K562 (cell line): ENCODE results near the gene PCDH9. TPM values are rescaled to one million over a fixed set of nuclear protein-coding genes. Genes with fewer than 3 reads are reported as not detected.

Experiments used
- ATAC-seq: fragments of 200-7000 bp; cut with Tn5 transposase; 3 replicates; pipeline ENCODE4 v1.9.1; 2020; ENCODE audit warnings: moderate library complexity
- BruUV-seq: library from RNA; stranded (reverse); fragments of 400-500 nt; replicated peaks from 2 replicates; lab custom pipeline; 2021; lab: Mats Ljungman, UMichigan
- CTCF ChIA-PET: fragments of 300-600 bp; formaldehyde crosslinking; extraction: SDS; loops from one replicate; lab custom pipeline; 2021; ENCODE audit warnings: low intra/inter-chr PET ratio; lab: Yijun Ruan, JAX
- POLR2A ChIA-PET: fragments of 300-600, 350-650 bp; sonication (Branson Sonifier 250); formaldehyde crosslinking; extraction: SDS; loops from one replicate; lab custom pipeline; 2021; ENCODE audit warnings: antibody characterized with exemption, inconsistent platforms; lab: Yijun Ruan, JAX
- DNase-seq, 4 experiments: peaks; one replicate each; pipeline versions ENCODE4 v3.0.0 to v3.0.0-alpha.2; 2011 to 2018; ENCODE audit warnings: low spot score in 3 of 4, mixed read lengths in 3 of 4; ENCODE audit errors: extremely low read depth in 1 of 4
- FAIRE-seq: peaks from 2 replicates; lab custom pipeline; 2011; peaks lifted over from hg19 to GRCh38; lab: Jason Lieb, UNC
- H2AFZ ChIP-seq: 2 replicates; pipeline ENCODE4 v1.6.0; 2011; ENCODE audit warnings: low read depth, low read length, control low read depth, inconsistent platforms
- H3K27ac ChIP-seq: fragments of 200-600 bp; 3 replicates; pipeline ENCODE4 v1.8.0; 2011; ENCODE audit warnings: low read depth, mild to moderate bottlenecking, control low read depth, inconsistent platforms, low read length, moderate library complexity, mixed read lengths; ENCODE audit errors: extremely low read depth
- H3K27me3 ChIP-seq, 2 experiments: fragments of 300-600 bp in 1 of 2; 2 replicates in 1 of 2; 3 replicates in 1 of 2; pipeline versions ENCODE4 v1.6.0 to v1.8.0; 2011; ENCODE audit warnings: inconsistent platforms in 2 of 2, low read length in 2 of 2, mild to moderate bottlenecking in 1 of 2, mixed read lengths in 1 of 2, moderate library complexity in 1 of 2; ENCODE audit not compliant: control insufficient read depth in 2 of 2, insufficient read depth in 2 of 2
- H3K36me3 ChIP-seq: fragments of 300-600 bp; 3 replicates; pipeline ENCODE4 v1.8.0; 2011; ENCODE audit warnings: mild to moderate bottlenecking, low read length, inconsistent platforms; ENCODE audit not compliant: control insufficient read depth, insufficient read depth
- H3K4me1 ChIP-seq, 2 experiments: fragments of 200-600 bp in 1 of 2; replicated peaks in 1 of 2; 2 replicates in 1 of 2; 3 replicates in 1 of 2; pipeline versions ENCODE4 v1.5.1 to v1.8.0; 2011; ENCODE audit warnings: inconsistent platforms in 2 of 2, low read length in 2 of 2, mild to moderate bottlenecking in 1 of 2, mixed read lengths in 1 of 2, moderate library complexity in 1 of 2; ENCODE audit not compliant: control insufficient read depth in 2 of 2, insufficient read depth in 2 of 2
- H3K4me2 ChIP-seq: 2 replicates; pipeline ENCODE4 v1.6.1; 2011; ENCODE audit warnings: low read length, control low read depth, inconsistent platforms, mixed read lengths; ENCODE audit not compliant: insufficient read depth
- H3K4me3 ChIP-seq: fragments of 200-600 bp; sonication (generic), shearing (Covaris generic); 2 replicates; pipeline ENCODE4 v1.5.1; 2016; ENCODE audit warnings: control low read depth, inconsistent platforms
- H3K79me2 ChIP-seq: fragments of 200-600 bp; 3 replicates; pipeline ENCODE4 v1.8.0; 2011; ENCODE audit warnings: low read length, inconsistent platforms; ENCODE audit not compliant: control insufficient read depth, insufficient read depth
- H3K9ac ChIP-seq, 2 experiments: 2 replicates each; pipeline versions ENCODE4 v1.6.0 to v1.6.1; 2011; ENCODE audit warnings: low read depth in 2 of 2, low read length in 2 of 2, control low read depth in 1 of 2, inconsistent platforms in 1 of 2, mild to moderate bottlenecking in 1 of 2, mixed read lengths in 1 of 2; ENCODE audit not compliant: insufficient read depth in 1 of 2
- H3K9me1 ChIP-seq: one replicate; pipeline ENCODE4 v1.6.0; 2011; ENCODE audit warnings: inconsistent platforms, mild to moderate bottlenecking, low read length, moderate library complexity; ENCODE audit not compliant: control insufficient read depth, insufficient read depth
- H3K9me3 ChIP-seq: replicated peaks from 2 replicates; pipeline ENCODE4 v1.5.1; 2011; ENCODE audit warnings: low read depth, low read length, inconsistent platforms; ENCODE audit not compliant: control insufficient read depth, insufficient read depth
- H4K20me1 ChIP-seq: replicated peaks from 2 replicates; pipeline ENCODE4 v1.6.1; 2011; ENCODE audit warnings: low read length, inconsistent platforms, mixed read lengths; ENCODE audit not compliant: control insufficient read depth, insufficient read depth
- TFE3 ChIP-seq: fragments of 450-650 bp; formaldehyde crosslinking; IDR thresholded peaks from 2 replicates; pipeline ENCODE4 v1.4.0; 2020; ENCODE audit warnings: mild to moderate bottlenecking, mixed read lengths
- ZKSCAN8 ChIP-seq: fragments of 200-800 bp; sonication (Bioruptor generic); IDR thresholded peaks from 2 replicates; pipeline ENCODE4 v1.6.1; 2016; ENCODE audit warnings: missing genetic modification characterization, missing compliant biosample characterization
- in situ Hi-C: fragments of 300-500 bp; cut with MboI; formaldehyde crosslinking; loops from 4 replicates; pipeline ENCODE4 v1.15.0; 2018; ENCODE audit warnings: inconsistent platforms, mixed read lengths
- intact Hi-C: fragments of 100-400 bp; cut with micrococcal nuclease; formaldehyde crosslinking; loops from 2 replicates; pipeline ENCODE4 v1.14.2; 2022
- polyA plus RNA-seq, 8 experiments: library from polyadenylated mRNA; depleted of rRNA in 4 of 8; stranded (reverse) in 5 of 8; unstranded in 3 of 8; fragments of >200 nt; fragmentation: Nextera tagmentation in 2 of 8; fragmentation: Illumina TruSeq in 1 of 8; extraction: Ambion mirVana in 2 of 8; extraction: Trizol in 1 of 8; gene quantifications; 2 replicates each; pipeline versions ENCODE4 v1.2.1 to v1.2.3, GENCODE V29; 2011 to 2014; ENCODE audit warnings: inconsistent platforms in 1 of 8, missing spikeins in 1 of 8
- total RNA-seq, 7 experiments: library from RNA; depleted of rRNA in 6 of 7; stranded (reverse); fragments of >200 nt in 6 of 7; fragmentation: Illumina TruSeq in 2 of 7; extraction: Trizol in 2 of 7; gene quantifications; 2 replicates each; pipeline versions ENCODE4 v1.2.1 to v1.2.3, GENCODE V29; 2011 to 2021; ENCODE audit warnings: low replicate concordance in 1 of 7
- TF ChIP-seq, protein P1 (sequence below): fragments of 200-800 bp; sonication (Bioruptor generic); IDR thresholded peaks from 2 replicates; pipeline ENCODE4 v1.6.1; 2017; ENCODE audit warnings: missing genetic modification characterization, missing compliant biosample characterization

Gene PCDH9
- total and polyA plus RNA-seq, 9 of the 15 experiments (the other 6 are each of a cell fraction or from before 2014, with no cell fraction given): 1.1 to 6.7 (median 4.9) TPM

DNA sequence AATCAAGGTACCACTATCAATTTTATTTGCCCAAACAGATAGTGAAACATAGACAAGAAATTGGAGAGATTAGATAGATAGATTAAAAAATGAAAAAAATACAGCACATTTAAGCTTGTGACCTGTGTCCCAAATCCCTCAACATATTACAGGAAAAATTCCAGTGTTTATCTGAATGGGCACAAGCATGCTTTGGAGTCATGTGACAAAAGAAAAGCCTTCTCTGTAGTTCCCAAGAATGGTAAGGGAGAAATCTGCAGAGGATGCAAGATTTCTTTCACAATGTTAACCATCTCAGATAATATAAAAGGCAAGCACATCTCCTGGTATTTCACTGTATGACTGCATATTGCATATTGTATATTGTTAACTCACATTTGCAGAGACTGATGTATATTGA is 168.0 kb downstream of the PCDH9 start:
- no peak overlapping the region for H3K4me3 ChIP-seq

More for the DNA sequence above, 168.0 kb downstream of the PCDH9 start:
- Histone ChIP-seq H3K9me3 (no peaks in the 10 kb centered on the region), H3K4me2 (no peak overlapping the region), H3K9me1 (no peaks in the 10 kb centered on the region), H3K79me2 (no peaks in the 10 kb centered on the region)
- DNase-seq (no peak), FAIRE-seq (no peak)
- intact Hi-C loops: no loop called here
- in situ Hi-C loops: no loop called here
- TF ChIP-seq, protein P1, sequence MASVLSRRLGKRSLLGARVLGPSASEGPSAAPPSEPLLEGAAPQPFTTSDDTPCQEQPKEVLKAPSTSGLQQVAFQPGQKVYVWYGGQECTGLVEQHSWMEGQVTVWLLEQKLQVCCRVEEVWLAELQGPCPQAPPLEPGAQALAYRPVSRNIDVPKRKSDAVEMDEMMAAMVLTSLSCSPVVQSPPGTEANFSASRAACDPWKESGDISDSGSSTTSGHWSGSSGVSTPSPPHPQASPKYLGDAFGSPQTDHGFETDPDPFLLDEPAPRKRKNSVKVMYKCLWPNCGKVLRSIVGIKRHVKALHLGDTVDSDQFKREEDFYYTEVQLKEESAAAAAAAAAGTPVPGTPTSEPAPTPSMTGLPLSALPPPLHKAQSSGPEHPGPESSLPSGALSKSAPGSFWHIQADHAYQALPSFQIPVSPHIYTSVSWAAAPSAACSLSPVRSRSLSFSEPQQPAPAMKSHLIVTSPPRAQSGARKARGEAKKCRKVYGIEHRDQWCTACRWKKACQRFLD: no peak
- TF ChIP-seq ZKSCAN8 (no peak), TFE3 (CRISPR knock-in tag) (0 out of 2 replicates have a peak, but pooled peaks have one; percentile 14)
- TF ChIP-seq, all 486 proteins: peak for 1
- no peaks in the 10 kb centered on the region for H3K27me3 ChIP-seq
- H4K20me1 ChIP-seq: no peaks in the 10 kb centered on the region
- H3K27ac ChIP-seq: no peak overlapping the region
- BruUV-seq: no TSS peak
- no peaks in the 10 kb centered on the region for H3K36me3 ChIP-seq
- ATAC-seq: no peak
- H2AFZ ChIP-seq: no peak overlapping the region
- CTCF ChIA-PET: no interaction called here
- POLR2A ChIA-PET: interaction anchor here (0.8 kb wide), 1 partner anchor 31 kb away, joined by 3 read pairs; no protein-coding TSS in a partner anchor
- H3K9ac ChIP-seq: no peak overlapping the region
- H3K4me1 ChIP-seq: no peaks in the 10 kb centered on the region
